ENCODE results near the gene CROCC. TPM values are rescaled to one million over a fixed set of nuclear protein-coding genes. Genes with fewer than 3 reads are reported as not detected.

Gene CROCC
- total RNA-seq, 2 donors from 2014 or later, result 6.9 to 21.6 TPM

DNA sequence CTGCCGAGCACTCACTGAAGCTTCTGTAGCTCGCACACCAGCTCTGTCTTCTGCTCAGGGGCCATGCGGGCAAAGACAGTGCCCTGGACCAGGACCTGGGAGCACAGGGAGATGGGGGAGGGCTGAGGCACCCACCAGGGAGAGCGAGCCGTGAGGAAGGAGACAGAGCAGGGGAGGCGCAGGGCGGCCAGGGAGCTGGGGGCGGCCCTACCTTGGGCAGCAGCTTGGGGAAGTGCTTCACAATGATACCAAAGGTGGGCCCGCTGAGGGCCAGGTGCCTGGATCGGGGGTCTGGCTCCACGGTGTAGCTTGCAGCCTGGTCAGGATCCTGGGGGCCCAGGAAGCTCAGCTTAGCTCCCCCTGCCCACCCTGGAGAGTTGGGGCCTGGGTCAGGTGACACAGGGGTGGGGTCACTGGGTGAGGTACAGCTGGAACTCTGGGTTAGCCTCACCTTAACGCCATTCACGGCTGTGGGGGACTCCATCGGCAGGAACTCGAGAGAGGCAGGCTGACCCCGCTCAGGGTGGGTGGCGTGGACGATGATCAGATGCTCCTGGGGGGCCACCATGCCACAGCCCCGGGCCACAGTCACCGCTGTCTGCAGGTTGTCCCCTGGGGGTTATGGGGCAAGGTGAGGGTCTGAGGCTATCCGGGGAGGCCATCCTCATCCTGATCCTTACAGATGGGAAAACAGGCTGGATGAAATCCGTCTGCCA is 68.1 kb downstream of the CROCC start:
- H3K36me3 ChIP-seq, result no peaks in the 10 kb centered on the region
- TF ChIP-seq, protein P1, sequence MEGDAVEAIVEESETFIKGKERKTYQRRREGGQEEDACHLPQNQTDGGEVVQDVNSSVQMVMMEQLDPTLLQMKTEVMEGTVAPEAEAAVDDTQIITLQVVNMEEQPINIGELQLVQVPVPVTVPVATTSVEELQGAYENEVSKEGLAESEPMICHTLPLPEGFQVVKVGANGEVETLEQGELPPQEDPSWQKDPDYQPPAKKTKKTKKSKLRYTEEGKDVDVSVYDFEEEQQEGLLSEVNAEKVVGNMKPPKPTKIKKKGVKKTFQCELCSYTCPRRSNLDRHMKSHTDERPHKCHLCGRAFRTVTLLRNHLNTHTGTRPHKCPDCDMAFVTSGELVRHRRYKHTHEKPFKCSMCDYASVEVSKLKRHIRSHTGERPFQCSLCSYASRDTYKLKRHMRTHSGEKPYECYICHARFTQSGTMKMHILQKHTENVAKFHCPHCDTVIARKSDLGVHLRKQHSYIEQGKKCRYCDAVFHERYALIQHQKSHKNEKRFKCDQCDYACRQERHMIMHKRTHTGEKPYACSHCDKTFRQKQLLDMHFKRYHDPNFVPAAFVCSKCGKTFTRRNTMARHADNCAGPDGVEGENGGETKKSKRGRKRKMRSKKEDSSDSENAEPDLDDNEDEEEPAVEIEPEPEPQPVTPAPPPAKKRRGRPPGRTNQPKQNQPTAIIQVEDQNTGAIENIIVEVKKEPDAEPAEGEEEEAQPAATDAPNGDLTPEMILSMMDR (IDR thresholded peaks at IDR 0.05), result no peak
- no peaks in the 10 kb centered on the region for H3K27me3 ChIP-seq
- H3K27ac ChIP-seq, result no peak overlapping the region
- no peak for DNase-seq
- intact Hi-C loops (cut with DNase I), result no loop called here
- H3K9ac ChIP-seq (ENCODE audit: low read depth in 2 of 2, low read length in 2 of 2), result no peak overlapping the region
- H3K9me3 ChIP-seq, result no peaks in the 10 kb centered on the region
- no peak overlapping the region for H3K4me3 ChIP-seq
- no peaks in the 10 kb centered on the region for H3K4me1 ChIP-seq

DNA sequence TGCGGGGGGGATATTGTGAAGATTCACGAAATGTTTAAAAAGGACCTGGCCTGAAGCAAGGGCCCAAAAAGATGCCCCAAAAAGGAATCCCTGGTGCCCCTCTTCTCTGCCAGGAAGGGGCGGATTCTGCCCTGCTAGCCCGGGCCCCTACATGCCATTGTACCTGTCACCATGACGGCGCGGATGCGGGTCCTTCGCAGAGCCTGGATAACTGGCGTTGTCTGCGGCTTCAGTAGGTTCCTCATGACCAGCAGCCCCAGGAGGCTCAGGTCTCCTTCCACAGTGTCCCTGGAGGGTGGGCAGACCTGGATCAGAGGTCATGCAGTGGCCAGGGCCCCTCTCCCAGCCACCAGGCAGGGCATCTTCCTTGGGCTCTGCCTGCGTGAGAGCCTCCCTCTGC is 69.8 kb downstream of the CROCC start:
- Histone ChIP-seq H3K4me1 (no peaks in the 10 kb centered on the region), H3K9ac (ENCODE audit: low read depth in 2 of 2, low read length in 2 of 2) (no peak overlapping the region), H3K4me3 (no peak overlapping the region), H3K27ac (no peak overlapping the region), H3K9me3 (no peaks in the 10 kb centered on the region), H3K36me3 (no peaks in the 10 kb centered on the region), H3K27me3 (no peaks in the 10 kb centered on the region)
- TF ChIP-seq, protein P1 (IDR thresholded peaks at IDR 0.05), result no peak
- intact Hi-C loops (cut with DNase I), result no loop called here
- no peak for DNase-seq

DNA sequence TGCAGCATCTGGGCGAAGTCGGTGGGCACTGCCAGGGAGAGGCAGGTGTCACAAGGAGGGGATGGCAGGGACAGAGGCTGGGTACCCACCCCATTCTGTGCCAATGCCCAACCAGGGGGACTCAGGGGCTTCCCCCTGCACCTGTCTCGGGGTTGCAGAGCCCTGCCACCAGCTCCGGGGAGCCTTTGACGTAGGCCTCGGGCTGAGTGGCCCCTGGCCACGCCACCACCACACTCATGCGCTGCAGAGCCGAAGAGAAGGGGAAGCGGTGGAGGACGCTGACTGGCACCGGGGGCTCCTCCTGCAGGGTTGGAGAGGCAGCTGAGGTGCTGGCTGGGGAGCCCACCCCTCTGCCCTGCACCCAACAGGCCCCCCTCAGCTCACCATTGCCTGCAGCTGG is 70.4 kb downstream of the CROCC start:
- TF ChIP-seq, protein P1 (IDR thresholded peaks at IDR 0.05), result no peak

DNA sequence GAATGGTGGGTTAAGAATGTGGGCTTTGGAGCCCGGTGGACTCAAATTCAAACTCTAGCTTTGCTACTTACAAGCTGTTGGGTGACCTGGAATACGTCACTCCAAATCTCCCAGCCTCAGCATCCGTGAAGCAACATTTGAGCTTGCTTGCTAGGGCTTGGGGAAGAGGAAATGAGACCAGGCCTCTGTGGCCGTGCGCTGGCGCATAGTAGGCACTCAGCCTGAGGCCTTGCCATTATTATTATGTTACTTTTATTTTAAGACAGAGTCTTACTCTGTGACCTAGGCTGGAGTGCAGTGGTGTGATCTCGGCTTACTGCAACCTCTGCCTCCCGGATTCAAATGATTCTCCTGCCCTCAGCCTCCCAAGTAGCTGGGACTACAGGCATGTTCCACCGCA is 70.9 kb downstream of the CROCC start:
- Histone ChIP-seq H3K27ac (no peak overlapping the region), H3K9me3 (no peaks in the 10 kb centered on the region), H3K36me3 (no peaks in the 10 kb centered on the region), H3K4me1 (no peaks in the 10 kb centered on the region), H3K4me3 (no peak overlapping the region), H3K9ac (ENCODE audit: low read depth in 2 of 2, low read length in 2 of 2) (no peak overlapping the region), H3K27me3 (no peaks in the 10 kb centered on the region)
- TF ChIP-seq, protein P1 (IDR thresholded peaks at IDR 0.05), result no peak
- no peak for DNase-seq
- intact Hi-C loops (cut with DNase I), result no loop called here

More for the DNA sequence above, 70.4 kb downstream of the CROCC start:
- intact Hi-C loops (cut with DNase I), result no loop called here
- no peaks in the 10 kb centered on the region for H3K36me3 ChIP-seq
- no peak overlapping the region for H3K4me3 ChIP-seq
- H3K27ac ChIP-seq, result no peak overlapping the region
- H3K9ac ChIP-seq (ENCODE audit: low read depth in 2 of 2, low read length in 2 of 2), result no peak overlapping the region
- H3K9me3 ChIP-seq, result no peaks in the 10 kb centered on the region
- no peaks in the 10 kb centered on the region for H3K27me3 ChIP-seq
- DNase-seq, result no peak
- H3K4me1 ChIP-seq, result no peaks in the 10 kb centered on the region

DNA sequence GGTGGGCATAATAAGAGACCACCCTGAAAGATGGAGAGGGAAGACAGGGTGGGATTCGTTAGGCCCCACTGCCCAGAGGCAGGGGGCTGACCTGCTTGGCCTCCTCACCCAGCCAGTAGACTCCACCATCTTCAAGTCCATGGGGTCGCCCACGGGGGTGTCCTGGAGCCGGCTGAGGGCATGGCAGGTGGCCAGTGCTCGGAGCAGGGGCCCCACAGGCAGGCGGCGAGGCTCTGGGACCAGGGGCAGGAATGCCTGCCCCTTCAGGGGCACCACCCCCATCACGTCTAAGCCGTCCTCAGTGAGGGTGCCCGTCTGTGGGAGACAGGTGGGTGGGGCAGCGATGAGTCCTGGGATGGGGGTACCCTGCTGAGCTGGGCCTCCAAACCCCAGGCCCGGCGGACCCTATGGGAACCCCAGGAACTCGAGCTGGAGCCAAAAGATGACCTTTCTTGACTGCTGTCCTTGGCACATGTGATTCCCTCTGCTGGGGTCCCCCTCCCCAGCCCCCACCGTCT is 71.8 kb downstream of the CROCC start:
- DNase-seq, result no peak
- Histone ChIP-seq H3K9ac (ENCODE audit: low read depth in 2 of 2, low read length in 2 of 2) (no peak overlapping the region), H3K4me1 (no peaks in the 10 kb centered on the region), H3K36me3 (no peaks in the 10 kb centered on the region), H3K4me3 (no peak overlapping the region), H3K27me3 (no peaks in the 10 kb centered on the region), H3K27ac (no peak overlapping the region), H3K9me3 (no peaks in the 10 kb centered on the region)
- TF ChIP-seq, protein P1 (IDR thresholded peaks at IDR 0.05), result no peak
- intact Hi-C loops (cut with DNase I), result no loop called here
